Measurements from ENCODE around the gene ZCCHC7.

ZCCHC7 gene

DNA sequence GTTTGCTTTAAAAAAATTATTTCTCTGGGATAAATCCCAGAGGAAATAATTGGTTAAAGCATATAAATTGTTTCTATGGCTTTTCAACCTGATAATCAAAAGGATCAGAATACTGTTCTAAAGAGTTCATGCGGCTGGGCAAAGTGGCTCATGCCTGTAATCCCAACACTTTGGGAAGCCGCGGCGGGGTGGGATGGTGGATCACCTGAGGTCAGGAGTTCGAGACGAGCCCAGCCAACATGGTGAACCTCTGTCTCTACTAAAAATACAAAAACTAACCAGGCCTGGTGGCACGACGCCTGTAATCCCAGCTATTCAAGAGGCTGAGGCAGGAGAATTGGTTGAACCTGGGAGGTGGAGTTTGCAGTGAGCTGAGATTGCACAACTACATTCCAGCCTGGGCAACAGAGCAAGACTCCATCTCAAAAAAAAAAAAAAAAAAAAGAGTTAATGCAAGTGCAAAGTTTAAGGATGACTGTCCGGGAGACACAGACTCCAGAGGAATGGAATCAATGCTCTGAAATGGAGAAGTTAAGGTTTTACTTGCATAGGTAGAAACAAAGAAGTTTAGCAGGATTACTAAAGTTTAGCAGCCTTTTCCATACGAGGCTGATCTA lies 285.5 kb downstream of the ZCCHC7 start:
- DNase-seq (ENCODE audit: extremely low read depth, low read depth), result no peak
- TF ChIP-seq, protein P1, sequence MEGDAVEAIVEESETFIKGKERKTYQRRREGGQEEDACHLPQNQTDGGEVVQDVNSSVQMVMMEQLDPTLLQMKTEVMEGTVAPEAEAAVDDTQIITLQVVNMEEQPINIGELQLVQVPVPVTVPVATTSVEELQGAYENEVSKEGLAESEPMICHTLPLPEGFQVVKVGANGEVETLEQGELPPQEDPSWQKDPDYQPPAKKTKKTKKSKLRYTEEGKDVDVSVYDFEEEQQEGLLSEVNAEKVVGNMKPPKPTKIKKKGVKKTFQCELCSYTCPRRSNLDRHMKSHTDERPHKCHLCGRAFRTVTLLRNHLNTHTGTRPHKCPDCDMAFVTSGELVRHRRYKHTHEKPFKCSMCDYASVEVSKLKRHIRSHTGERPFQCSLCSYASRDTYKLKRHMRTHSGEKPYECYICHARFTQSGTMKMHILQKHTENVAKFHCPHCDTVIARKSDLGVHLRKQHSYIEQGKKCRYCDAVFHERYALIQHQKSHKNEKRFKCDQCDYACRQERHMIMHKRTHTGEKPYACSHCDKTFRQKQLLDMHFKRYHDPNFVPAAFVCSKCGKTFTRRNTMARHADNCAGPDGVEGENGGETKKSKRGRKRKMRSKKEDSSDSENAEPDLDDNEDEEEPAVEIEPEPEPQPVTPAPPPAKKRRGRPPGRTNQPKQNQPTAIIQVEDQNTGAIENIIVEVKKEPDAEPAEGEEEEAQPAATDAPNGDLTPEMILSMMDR (IDR thresholded peaks at IDR 0.05; ENCODE audit: low read depth, low read length), result no peak

DNA sequence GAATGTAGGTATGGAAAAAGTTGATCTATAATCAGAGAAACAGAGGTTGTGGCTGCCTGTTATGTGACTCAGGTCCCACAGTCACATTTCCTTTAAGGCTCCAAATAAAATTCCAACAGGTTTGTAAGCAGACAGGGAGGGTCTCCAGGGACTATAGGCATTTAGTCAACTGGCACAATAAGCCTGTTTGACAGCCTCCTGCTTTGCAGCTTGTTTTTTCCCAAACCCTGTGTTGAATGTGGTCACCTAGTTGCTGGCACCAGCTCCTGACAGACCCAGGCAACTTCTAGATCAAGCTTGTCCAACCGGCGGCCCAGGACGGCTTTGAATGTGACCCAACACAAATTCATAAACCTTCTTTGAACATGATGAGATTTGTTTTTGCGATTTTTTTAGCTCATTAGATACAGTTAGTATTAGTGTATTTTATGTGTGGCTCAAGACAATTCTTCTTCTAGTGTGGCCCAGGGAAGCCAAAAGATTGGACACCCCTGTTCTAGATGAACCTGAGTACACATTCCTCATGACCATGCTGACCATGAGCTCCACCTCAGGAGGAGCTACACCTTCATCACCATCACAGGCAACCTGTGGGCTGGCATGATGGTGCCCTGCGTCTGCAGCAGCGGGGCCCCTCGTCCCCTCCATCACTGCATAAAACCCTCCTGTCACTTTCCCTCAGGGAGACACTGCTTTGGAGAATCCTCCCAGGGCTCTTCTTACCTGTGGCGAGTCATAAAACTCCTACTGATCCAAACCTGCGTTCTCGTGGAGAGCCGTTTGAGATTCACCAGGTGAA lies 286.4 kb downstream of the ZCCHC7 start:
- TF ChIP-seq, protein P1 (IDR thresholded peaks at IDR 0.05; ENCODE audit: low read depth, low read length), result no peak
- DNase-seq (ENCODE audit: extremely low read depth, low read depth), result no peak

DNA sequence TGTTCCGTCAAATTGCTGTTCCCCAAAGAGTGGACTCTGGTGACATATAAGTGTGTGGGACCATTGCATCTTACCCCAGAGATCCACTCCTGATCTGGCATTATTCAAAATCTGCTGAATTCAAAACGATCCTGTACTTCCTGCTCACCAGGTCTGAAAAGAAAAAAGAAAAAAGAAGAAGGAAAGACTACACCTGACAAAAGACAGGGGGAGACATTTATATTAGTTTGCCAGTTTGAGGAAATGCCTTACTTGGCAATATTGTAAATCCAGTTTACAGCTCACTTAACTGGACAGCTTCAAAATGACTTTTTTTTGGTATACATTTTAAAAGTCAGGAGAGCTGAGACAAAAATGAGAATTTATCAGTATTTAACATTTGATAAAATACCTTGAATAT lies 287.1 kb downstream of the ZCCHC7 start:
- TF ChIP-seq, protein P1 (IDR thresholded peaks at IDR 0.05; ENCODE audit: low read depth, low read length), result no peak
- no peak for DNase-seq (ENCODE audit: extremely low read depth, low read depth)
